Activated CD8-positive, alpha-beta memory T cell treated with anti-CD3 and anti-CD28 coated beads for 36 hours (primary cell): ENCODE results near the gene ULK2. TPM values are rescaled to one million over a fixed set of nuclear protein-coding genes. Genes with fewer than 3 reads are reported as not detected.

Source experiments
- total RNA-seq, 2 experiments: library from RNA; stranded (reverse); gene quantifications; one replicate each; pipeline ENCODE4 v1.2.3, GENCODE V29; 2021

ULK2 gene
- total RNA-seq, 2 experiments from 2014 or later = 6.3 to 7.4 TPM

Other genes starting within 250 kb of the ULK2 start
- gene ALDH3A2, start 219.2 kb downstream of the ULK2 start, total RNA-seq = 10 to 100 TPM; 20.8 to 26.7 TPM
- not detected for gene SLC47A2, start 151.4 kb downstream of the ULK2 start, total RNA-seq
- not detected for gene ALDH3A1, start 119.6 kb downstream of the ULK2 start, total RNA-seq
- 10 to 100 TPM; 32.8 to 38.2 TPM for gene AKAP10, start 109.9 kb upstream of the ULK2 start, total RNA-seq
- gene SPECC1, start 141.4 kb upstream of the ULK2 start, total RNA-seq = 10 to 100 TPM; 13.0 to 13.9 TPM